SU-DHL-6 (cell line): ENCODE measurements around the gene CCDC102A.

Experiments
- H2AFZ ChIP-seq: fragments of 200-600 bp; sonication (generic); 2 replicates; pipeline ENCODE4 v1.6.1; 2014; ENCODE audit warnings: low read depth, mild to moderate bottlenecking, moderate library complexity, mixed read lengths, antibody characterized with exemption, low read length; ENCODE audit not compliant: severe bottlenecking
- H3F3A ChIP-seq: fragments of 200-600 bp; shearing (Covaris generic); 2 replicates; pipeline ENCODE4 v1.6.0; 2016; ENCODE audit warnings: antibody characterized with exemption, mild to moderate bottlenecking; ENCODE audit not compliant: insufficient read depth
- H3K27ac ChIP-seq: fragments of 200-600 bp; sonication (generic); 2 replicates; pipeline ENCODE4 v1.5.1; 2016; ENCODE audit warnings: low read depth, mild to moderate bottlenecking, low read length, moderate library complexity, mixed read lengths
- H3K27me3 ChIP-seq: fragments of 200-600 bp; sonication (generic), shearing (Covaris generic); 2 replicates; pipeline ENCODE4 v1.6.0; 2014; ENCODE audit warnings: mild to moderate bottlenecking, low read length
- H3K36me3 ChIP-seq: fragments of 200-600 bp; sonication (generic); 2 replicates; pipeline ENCODE4 v1.6.1; 2014; ENCODE audit warnings: mild to moderate bottlenecking, low read length, mixed read lengths
- H3K4me2 ChIP-seq: fragments of 300-600, 200-600 bp; shearing (Covaris generic), sonication (generic); 2 replicates; pipeline ENCODE4 v1.6.0; 2014; ENCODE audit warnings: low read length, low read depth, mild to moderate bottlenecking; ENCODE audit not compliant: poor library complexity, severe bottlenecking
- H3K4me3 ChIP-seq: fragments of 200-600 bp; sonication (generic); 2 replicates; pipeline ENCODE4 v1.5.1; 2014; ENCODE audit warnings: antibody characterized with exemption, low read length, mild to moderate bottlenecking, mixed read lengths; ENCODE audit not compliant: insufficient read depth, poor library complexity, severe bottlenecking
- H3K79me2 ChIP-seq: fragments of 200-600 bp; sonication (generic); 2 replicates; pipeline ENCODE4 v1.6.1; 2014; ENCODE audit warnings: mild to moderate bottlenecking, low read length, moderate library complexity; ENCODE audit not compliant: insufficient read depth
- H3K9ac ChIP-seq: fragments of 200-600 bp; sonication (generic); 2 replicates; pipeline ENCODE4 v1.7.0; 2014; ENCODE audit warnings: mild to moderate bottlenecking, low read length
- H3K9me2 ChIP-seq: fragments of 200-600 bp; sonication (generic); replicated peaks from 2 replicates; pipeline ENCODE4 v1.6.1; 2014; ENCODE audit warnings: low read length; ENCODE audit not compliant: insufficient read depth
- H3K9me3 ChIP-seq: fragments of 200-600 bp; sonication (generic); 2 replicates; pipeline ENCODE4 v1.6.1; 2014; ENCODE audit warnings: low read length, mixed read lengths; ENCODE audit not compliant: insufficient read depth
- H4K20me1 ChIP-seq: fragments of 200-600 bp; sonication (generic); 2 replicates; pipeline ENCODE4 v1.6.1; 2014; ENCODE audit warnings: low read depth, mild to moderate bottlenecking, antibody characterized with exemption, low read length, moderate library complexity, mixed read lengths
- EZH2phosphoT487 ChIP-seq: fragments of 200-600 bp; sonication (generic), shearing (Covaris generic); conservative IDR thresholded peaks from 2 replicates; pipeline ENCODE4 v1.6.1; 2018; ENCODE audit warnings: mild to moderate bottlenecking, antibody characterized with exemption, low read length, moderate library complexity, mixed read lengths
- TF ChIP-seq, protein P1 (sequence below): fragments of 200-600 bp; sonication (generic); IDR thresholded peaks from one replicate; pipeline ENCODE4 v1.5.1; 2017; ENCODE audit warnings: antibody characterized with exemption, mild to moderate bottlenecking, low read length, moderate library complexity; ENCODE audit not compliant: insufficient read depth, poor library complexity, severe bottlenecking

The CCDC102A gene

DNA sequence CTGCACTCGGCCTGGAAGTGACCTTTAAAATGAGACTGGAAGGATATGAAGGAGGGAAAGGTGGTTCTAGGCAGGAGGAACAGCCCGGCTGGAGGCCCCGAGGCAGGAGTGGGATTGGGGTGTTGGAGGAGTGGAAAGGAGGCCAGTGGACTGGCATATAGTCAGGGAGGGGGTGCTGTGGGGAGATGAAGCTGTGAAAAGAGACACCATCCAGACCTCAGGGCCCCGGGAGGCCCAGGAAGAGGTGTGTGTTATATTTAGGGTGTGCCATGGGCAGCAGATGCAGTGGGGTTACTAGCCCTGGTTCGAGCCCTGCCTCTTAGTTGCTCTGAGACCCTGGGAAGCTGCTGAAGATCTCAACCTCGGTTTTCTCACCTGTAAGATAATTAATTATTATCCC, 31.2 kb downstream of the CCDC102A start:
- TF ChIP-seq, protein P1, sequence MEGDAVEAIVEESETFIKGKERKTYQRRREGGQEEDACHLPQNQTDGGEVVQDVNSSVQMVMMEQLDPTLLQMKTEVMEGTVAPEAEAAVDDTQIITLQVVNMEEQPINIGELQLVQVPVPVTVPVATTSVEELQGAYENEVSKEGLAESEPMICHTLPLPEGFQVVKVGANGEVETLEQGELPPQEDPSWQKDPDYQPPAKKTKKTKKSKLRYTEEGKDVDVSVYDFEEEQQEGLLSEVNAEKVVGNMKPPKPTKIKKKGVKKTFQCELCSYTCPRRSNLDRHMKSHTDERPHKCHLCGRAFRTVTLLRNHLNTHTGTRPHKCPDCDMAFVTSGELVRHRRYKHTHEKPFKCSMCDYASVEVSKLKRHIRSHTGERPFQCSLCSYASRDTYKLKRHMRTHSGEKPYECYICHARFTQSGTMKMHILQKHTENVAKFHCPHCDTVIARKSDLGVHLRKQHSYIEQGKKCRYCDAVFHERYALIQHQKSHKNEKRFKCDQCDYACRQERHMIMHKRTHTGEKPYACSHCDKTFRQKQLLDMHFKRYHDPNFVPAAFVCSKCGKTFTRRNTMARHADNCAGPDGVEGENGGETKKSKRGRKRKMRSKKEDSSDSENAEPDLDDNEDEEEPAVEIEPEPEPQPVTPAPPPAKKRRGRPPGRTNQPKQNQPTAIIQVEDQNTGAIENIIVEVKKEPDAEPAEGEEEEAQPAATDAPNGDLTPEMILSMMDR = no peak
- no peak for TF ChIP-seq EZH2phosphoT487
- no peak overlapping the region for H3K4me2 ChIP-seq
- no peaks in the 10 kb centered on the region for H4K20me1 ChIP-seq
- no peaks in the 10 kb centered on the region for H3K9me2 ChIP-seq
- H3F3A ChIP-seq = no peaks in the 10 kb centered on the region
- H3K9ac ChIP-seq = no peak overlapping the region
- no peaks in the 10 kb centered on the region for H3K27me3 ChIP-seq
- H3K9me3 ChIP-seq = no peaks in the 10 kb centered on the region
- no peaks in the 10 kb centered on the region for H3K36me3 ChIP-seq
- H2AFZ ChIP-seq = no peak overlapping the region
- no peak overlapping the region for H3K27ac ChIP-seq
- no peaks in the 10 kb centered on the region for H3K79me2 ChIP-seq
- H3K4me3 ChIP-seq = no peak overlapping the region

DNA sequence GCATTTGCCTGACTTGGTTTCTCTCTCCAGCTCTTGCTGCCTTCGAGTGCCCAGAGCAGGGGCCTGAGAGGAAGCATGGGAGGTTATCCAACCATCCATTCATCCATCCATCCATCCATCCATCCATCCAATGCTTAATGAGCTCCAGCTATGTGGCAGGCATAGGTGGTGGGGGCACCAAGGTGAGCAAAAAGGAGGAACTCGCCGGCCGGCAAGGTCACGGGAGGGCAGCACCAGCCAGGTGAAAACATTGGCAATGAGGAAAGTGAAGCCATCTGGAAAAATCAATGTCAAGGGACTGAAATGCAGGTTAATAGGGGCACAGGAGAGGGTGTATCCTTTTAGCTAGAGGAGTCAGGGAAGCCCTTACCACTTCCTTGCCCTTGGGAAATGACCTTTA, 31.9 kb downstream of the CCDC102A start:
- Histone ChIP-seq H4K20me1 (no peaks in the 10 kb centered on the region), H3K79me2 (no peaks in the 10 kb centered on the region), H3K4me2 (no peak overlapping the region), H2AFZ (no peak overlapping the region), H3K27ac (no peak overlapping the region), H3K9me2 (no peaks in the 10 kb centered on the region), H3K4me3 (no peak overlapping the region), H3K9me3 (no peaks in the 10 kb centered on the region), H3F3A (no peaks in the 10 kb centered on the region), H3K36me3 (no peaks in the 10 kb centered on the region), H3K27me3 (no peaks in the 10 kb centered on the region), H3K9ac (no peak overlapping the region)
- TF ChIP-seq EZH2phosphoT487 = no peak
- TF ChIP-seq, protein P1 = no peak

DNA sequence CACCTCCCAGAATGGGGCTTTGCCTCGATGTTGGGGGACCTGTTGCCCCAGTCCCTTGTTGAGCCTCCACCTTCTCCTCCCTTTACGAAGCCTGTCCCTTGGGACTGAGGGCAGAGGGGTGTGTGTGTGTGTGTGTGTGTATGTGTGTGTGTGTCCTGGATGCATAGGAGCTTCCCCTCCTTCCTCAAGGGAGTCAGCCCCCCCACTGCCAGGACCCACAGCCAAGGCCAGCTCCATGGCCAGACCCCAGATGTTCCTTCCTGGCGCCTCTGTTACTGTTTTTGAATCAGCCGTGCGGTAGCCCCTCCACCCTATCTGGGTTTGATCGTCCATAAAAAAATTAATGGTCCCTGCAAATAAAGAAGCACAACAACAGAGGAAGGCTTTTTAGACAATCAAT, 32.4 kb downstream of the CCDC102A start:
- H3K79me2 ChIP-seq = no peaks in the 10 kb centered on the region
- H3K9me2 ChIP-seq = no peaks in the 10 kb centered on the region
- no peak overlapping the region for H3K4me3 ChIP-seq
- no peaks in the 10 kb centered on the region for H3K27me3 ChIP-seq
- H2AFZ ChIP-seq = no peak overlapping the region
- H3K4me2 ChIP-seq = no peak overlapping the region
- H3F3A ChIP-seq = no peaks in the 10 kb centered on the region
- H3K27ac ChIP-seq = no peak overlapping the region
- no peaks in the 10 kb centered on the region for H4K20me1 ChIP-seq
- no peaks in the 10 kb centered on the region for H3K36me3 ChIP-seq
- no peaks in the 10 kb centered on the region for H3K9me3 ChIP-seq
- no peak overlapping the region for H3K9ac ChIP-seq
- no peak for TF ChIP-seq EZH2phosphoT487
- TF ChIP-seq, protein P1 = no peak
